Adrenal gland (tissue), 12 donors: ENCODE results near the gene CTNND2. TPM values are rescaled to one million over a fixed set of nuclear protein-coding genes. Genes with fewer than 3 reads are reported as not detected.

Experiments used
- DNase-seq, 7 donors: peaks; one replicate each; pipeline ENCODE4 v3.0.0-alpha.2; 2019 to 2020
- H3K27ac ChIP-seq, 5 donors: fragments of 200-600 bp; sonication (generic) in 4 of 5; 1 replicate in 3 of 5; 2 replicates in 2 of 5; pipeline versions ENCODE4 v1.5.1 to v1.8.0; 2016 to 2020; ENCODE audit warnings: mild to moderate bottlenecking in 1 of 5
- H3K27me3 ChIP-seq: fragments of 200-600 bp; 2 replicates; pipeline ENCODE4 v1.8.0; 2021
- H3K36me3 ChIP-seq, 2 donors: fragments of 200-600 bp; replicated peaks in 1 of 2; 1 replicate in 1 of 2; 2 replicates in 1 of 2; pipeline versions ENCODE4 v1.5.1 to v1.8.0; 2018 to 2022
- H3K4me1 ChIP-seq, 2 donors: fragments of 200-600 bp; replicated peaks in 1 of 2; 1 replicate in 1 of 2; 2 replicates in 1 of 2; pipeline versions ENCODE4 v1.5.1 to v1.8.0; 2018 to 2021
- H3K4me3 ChIP-seq, 4 donors: fragments of 200-600 bp; sonication (generic) in 3 of 4; one replicate each; pipeline ENCODE4 v1.5.1; 2016 to 2018
- H3K9me3 ChIP-seq, 3 donors: fragments of 200-600 bp; sonication (generic) in 1 of 3; replicated peaks in 1 of 3; 1 replicate in 2 of 3; 2 replicates in 1 of 3; pipeline versions ENCODE4 v1.5.1 to v1.8.0; 2016 to 2021
- CTCF ChIP-seq, 6 experiments: fragments of 450-650 bp in 4 of 6; fragments of 200-600 bp in 2 of 6; sonication (generic) in 1 of 6; IDR thresholded peaks; 1 replicate in 5 of 6; 2 replicates in 1 of 6; pipeline versions ENCODE4 v1.5.1 to v1.8.0; 2016 to 2021; ENCODE audit warnings: antibody characterized with exemption in 6 of 6, mild to moderate bottlenecking in 2 of 6, moderate library complexity in 1 of 6
- POLR2A ChIP-seq, 2 donors: fragments of 450-650 bp; IDR thresholded peaks; one replicate each; pipeline ENCODE4 v1.6.1; 2017; ENCODE audit warnings: antibody characterized with exemption in 2 of 2, mild to moderate bottlenecking in 2 of 2, moderate library complexity in 1 of 2
- WGBS, 4 donors: extraction: QIAGEN DNeasy Blood & Tissue Kit in 2 of 4; methylation state at CpG; one replicate each; pipeline versions ENCODE4 v1.1.5 to v1.1.7; 2013 to 2017; 5-methylcytosine and 5-hydroxymethylcytosine counted together
- intact Hi-C, 2 donors: fragments of 100-400 bp; cut with DNase I; formaldehyde crosslinking; loops; one replicate each; pipeline versions ENCODE4 v1.14.1 to v1.15.0; 2022 to 2023
- polyA plus RNA-seq, 3 donors: library from polyadenylated mRNA; stranded (reverse); fragments of 200-250 nt in 2 of 3; fragments of 350-450 nt in 1 of 3; fragmentation: Illumina TruSeq in 1 of 3; extraction: RNeasy Lipid Tissue Mini Kit (QIAGEN cat#74804) in 1 of 3; gene quantifications; one replicate each; pipeline ENCODE4 v1.2.3, GENCODE V29; 2013 to 2014
- total RNA-seq, 9 donors: library from RNA; depleted of rRNA in 4 of 9; stranded (reverse); fragments of >200 nt in 4 of 9; fragments of 120-200 nt in 1 of 9; fragmentation: NEBNext Ultra II Directional in 1 of 9; extraction: Animal tissue kit (Norgen Biotek cat#: 25700) in 1 of 9; gene quantifications; one replicate each; pipeline versions ENCODE4 v1.1.0 to v1.2.4, GENCODE V29; 2013 to 2023
- donor health status: healthy with polysubstance abuse.
- donor health status: Bipolar disorder and iron deficiency.
- donor health status: DM: yes; HTN: yes; CAD: no.
- donor health status: DM: no; HTN: no; CAD: no.
- donor health status: DM: no; HTN: no; CAD: no.
- donor health status: DM: yes; HTN: yes; CAD: no.

CTNND2 gene
- total and polyA plus RNA-seq, 12 donors = 0.34 to 4.2 (median 1.1) TPM; not detected in 1

- H3K27ac ChIP-seq = no peak overlapping the region
- no peaks in the 10 kb centered on the region for H3K4me1 ChIP-seq
- no peak for DNase-seq
- TF ChIP-seq POLR2A (IDR thresholded peaks at IDR 0.05) = no peak
- no peak for TF ChIP-seq CTCF (IDR thresholded peaks at IDR 0.05)
- no peaks in the 10 kb centered on the region for H3K27me3 ChIP-seq
- no peaks in the 10 kb centered on the region for H3K36me3 ChIP-seq
- no peaks in the 10 kb centered on the region for H3K9me3 ChIP-seq
- WGBS, 4 donors = 57 to 62% (median 60%) methylated on average over 4 of the region's 4 CpGs
- intact Hi-C loops = no loop called here
- H3K4me3 ChIP-seq = no peak overlapping the region
Measured at GRCh38 chr5:11449217-11449616, 455.0 kb downstream of the CTNND2 start.

- H3K36me3 ChIP-seq = no peaks in the 10 kb centered on the region
- no peak overlapping the region for H3K27ac ChIP-seq
- DNase-seq = no peak
- 45 to 62% (median 48%) methylated on average over 3 of the region's 3 CpGs for WGBS, 4 donors
- intact Hi-C loops = no loop called here
- no peak overlapping the region for H3K4me3 ChIP-seq
- no peaks in the 10 kb centered on the region for H3K9me3 ChIP-seq
- TF ChIP-seq POLR2A (IDR thresholded peaks at IDR 0.05) (no peak), CTCF (IDR thresholded peaks at IDR 0.05) (no peak)
- H3K4me1 ChIP-seq = no peaks in the 10 kb centered on the region
- H3K27me3 ChIP-seq = no peaks in the 10 kb centered on the region
Measured at GRCh38 chr5:11443831-11444230, 460.4 kb downstream of the CTNND2 start.

- no peaks in the 10 kb centered on the region for H3K4me1 ChIP-seq
- WGBS, 4 donors = 41 to 63% (median 55%) methylated on average over 1 of the region's 1 CpG
- no peaks in the 10 kb centered on the region for H3K36me3 ChIP-seq
- no peak overlapping the region for H3K4me3 ChIP-seq
- intact Hi-C loops = no loop called here
- TF ChIP-seq POLR2A (IDR thresholded peaks at IDR 0.05) (no peak), CTCF (IDR thresholded peaks at IDR 0.05) (no peak)
- H3K27ac ChIP-seq = no peak overlapping the region
- H3K9me3 ChIP-seq = no peaks in the 10 kb centered on the region
- no peak for DNase-seq
- H3K27me3 ChIP-seq = no peaks in the 10 kb centered on the region
Measured at GRCh38 chr5:11432116-11432515, 472.1 kb downstream of the CTNND2 start.

GRCh38 chr5:11429254-11429653 is 475.0 kb downstream of the CTNND2 start:
- no peak overlapping the region for H3K4me3 ChIP-seq
- TF ChIP-seq POLR2A (IDR thresholded peaks at IDR 0.05) (no peak), CTCF (IDR thresholded peaks at IDR 0.05) (no peak)
- no peak overlapping the region for H3K27ac ChIP-seq
- H3K9me3 ChIP-seq = no peaks in the 10 kb centered on the region
- H3K36me3 ChIP-seq = no peaks in the 10 kb centered on the region
- H3K4me1 ChIP-seq = no peaks in the 10 kb centered on the region
- 32 to 55% (median 52%) methylated on average over 7 of the region's 7 CpGs for WGBS, 4 donors
- H3K27me3 ChIP-seq = no peaks in the 10 kb centered on the region
- no peak for DNase-seq
- intact Hi-C loops = no loop called here
